Activated CD8-positive, alpha-beta memory T cell treated with anti-CD3 and anti-CD28 coated beads, Interleukin-2, amount 50 U/mL, for 1 hour (primary cell): ENCODE data around the gene XRCC4.

ENCODE experiments used
- DNase-seq: peaks from one replicate; pipeline ENCODE4 v3.0.0-alpha.2; 2020; ENCODE audit errors: extremely low read depth

Gene XRCC4

GRCh38 chr5:83385812-83386211 lies 308.5 kb downstream of the XRCC4 start:
- DNase-seq, result no peak

GRCh38 chr5:83387041-83387440 lies 309.7 kb downstream of the XRCC4 start:
- no peak for DNase-seq

GRCh38 chr5:83388608-83389007 lies 311.3 kb downstream of the XRCC4 start:
- DNase-seq, result no peak

GRCh38 chr5:83392766-83393503 lies 315.6 kb downstream of the XRCC4 start:
- no peak for DNase-seq

GRCh38 chr5:83393504-83393866 lies 316.1 kb downstream of the XRCC4 start:
- DNase-seq, result no peak

GRCh38 chr5:83394190-83394589 lies 316.8 kb downstream of the XRCC4 start:
- DNase-seq, result no peak

GRCh38 chr5:83396662-83397061 lies 319.3 kb downstream of the XRCC4 start:
- no peak for DNase-seq

- DNase-seq, result no peak
These were observed 320.3 kb downstream of the XRCC4 start for GRCh38 chr5:83397658-83398057.

- DNase-seq, result no peak
These were observed 322.9 kb downstream of the XRCC4 start for GRCh38 chr5:83400241-83400640.

- no peak for DNase-seq
These were observed 323.4 kb downstream of the XRCC4 start for GRCh38 chr5:83400701-83401100.

- DNase-seq, result no peak
These were observed 323.9 kb downstream of the XRCC4 start for GRCh38 chr5:83401122-83401731.

- no peak for DNase-seq
These were observed 324.4 kb downstream of the XRCC4 start for GRCh38 chr5:83401775-83402174.
